IMR-90 (cell line): ENCODE measurements around the gene SLC35D1. TPM values are rescaled to one million over a fixed set of nuclear protein-coding genes. Genes with fewer than 3 reads are reported as not detected.

Experiments used
- microRNA-seq, 2 experiments: library from miRNA; stranded (forward) in 1 of 2; unstranded in 1 of 2; fragments of 10-50 nt in 1 of 2; fragments of <30 nt in 1 of 2; gene quantifications in 1 of 2; microRNA quantifications in 1 of 2; one replicate each; pipeline versions ENCODE3 to v1.1.0; 2013 to 2020; ENCODE audit not compliant: insufficient read depth in 1 of 2, insufficient read length in 1 of 2, unreplicated experiment in 1 of 2
- polyA plus RNA-seq, 3 experiments: library from polyadenylated mRNA; depleted of rRNA; stranded (reverse); fragments of >200 nt; gene quantifications; 2 replicates each; pipeline ENCODE4 v1.2.3, GENCODE V29; 2012; ENCODE audit warnings: low replicate concordance in 1 of 3
- small RNA-seq, 5 experiments: library from RNA; depleted of rRNA; stranded (forward); fragments of <200 nt; gene quantifications; one replicate each; pipeline ENCODE3, GENCODE V24; 2012
- total RNA-seq: library from RNA; depleted of rRNA; stranded (reverse); fragments of >200 nt; gene quantifications from 2 replicates; pipeline ENCODE4 v1.2.3, GENCODE V29; 2012; rRNA removed

SLC35D1 gene
- total and polyA plus RNA-seq, 2 of the 4 experiments (the other 2 are of a cell fraction): 7.2 to 16.3 TPM

Small RNA genes within 50 kb of the gene (microRNA-seq; reads per million reads assigned to microRNA genes)
- not detected for gene RF00322 (ENCODE audit: insufficient read depth, insufficient read length)

Small RNA genes within 50 kb of the gene (small RNA-seq; reads per million reads assigned to genes)
- 0 reads per million in 5 experiments for gene RF00322

Other genes starting within 250 kb of the SLC35D1 start
- 1.6 and 1.7 TPM in 2 replicates for gene DNAI4, start 129.3 kb downstream of the SLC35D1 start, total RNA-seq
- 0.63 and 0.72 TPM in 2 replicates for gene DNAI4, start 129.3 kb downstream of the SLC35D1 start, polyA plus RNA-seq (2012; rRNA removed)
- gene MIER1, start 129.2 kb downstream of the SLC35D1 start, total RNA-seq: 11.5 and 32.2 TPM in 2 replicates
- gene MIER1, start 129.2 kb downstream of the SLC35D1 start, polyA plus RNA-seq (2012; rRNA removed): 4.6 and 5.0 TPM in 2 replicates
- not detected in 2 replicates for gene C1orf141, start 80.8 kb upstream of the SLC35D1 start, total RNA-seq
- not detected in 2 replicates for gene C1orf141, start 80.8 kb upstream of the SLC35D1 start, polyA plus RNA-seq (2012; rRNA removed)
- gene IL23R, start 112.3 kb upstream of the SLC35D1 start, total RNA-seq: not detected in 2 replicates
- gene IL23R, start 112.3 kb upstream of the SLC35D1 start, polyA plus RNA-seq (2012; rRNA removed): not detected in 2 replicates